Measurements from ENCODE around the gene CCDC152. TPM values are rescaled to one million over a fixed set of nuclear protein-coding genes. Genes with fewer than 3 reads are reported as not detected.

CCDC152 gene
- total and polyA plus RNA-seq, 2 donors (not counting 3 experiments of a cell fraction or from before 2014, with no cell fraction given), result 0.48 to 2.8 TPM

DNA sequence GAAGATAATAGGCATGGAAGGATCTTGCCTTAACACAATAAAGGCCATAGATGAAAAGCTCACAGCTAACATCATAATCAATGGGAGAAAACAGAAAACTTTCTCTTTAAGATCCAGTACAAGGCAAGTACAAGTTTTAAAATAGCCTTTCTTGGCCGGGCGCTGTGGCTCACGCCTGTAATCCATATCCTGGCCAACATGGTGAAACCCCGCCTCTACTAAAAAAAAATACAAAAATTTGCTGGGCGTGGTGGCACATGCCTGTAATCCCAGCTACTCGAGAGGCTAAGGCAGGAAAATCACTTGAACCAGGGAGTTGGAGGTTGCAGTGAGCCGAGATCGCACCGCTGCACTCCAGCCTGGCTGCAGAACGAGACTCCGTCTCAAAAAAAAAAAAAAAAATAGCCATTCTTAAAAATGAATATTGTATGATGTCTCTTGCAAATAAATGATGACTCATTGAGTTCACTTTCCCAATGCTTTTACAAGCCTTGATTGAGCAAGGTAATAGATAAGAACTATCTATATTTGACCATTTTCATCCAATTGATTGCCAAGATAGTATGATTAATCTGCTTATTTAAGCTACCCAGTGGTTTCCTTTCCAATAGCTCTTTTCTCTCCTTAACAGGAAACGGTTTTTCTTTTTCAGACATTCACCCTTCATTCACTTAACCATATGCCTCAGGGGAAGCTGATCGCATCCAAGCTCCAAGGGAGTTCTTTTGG lies 15.8 kb downstream of the CCDC152 start:
- DNase-seq (ENCODE audit: low read depth, low spot score) (no peak), FAIRE-seq (no peak)
- Histone ChIP-seq H3K9me3 (replicated peaks; ENCODE audit: control insufficient read depth, insufficient read depth, low read length) (no peaks in the 10 kb centered on the region), H4K20me1 (replicated peaks; ENCODE audit: control insufficient read depth, extremely low read depth, insufficient read depth, low read length) (no peaks in the 10 kb centered on the region), H3K9ac (replicated peaks; ENCODE audit: extremely low read depth, insufficient read depth, low read length) (no peak overlapping the region), H3K27me3 (ENCODE audit: control insufficient read depth in 2 of 2, insufficient read depth in 2 of 2, low read length in 2 of 2) (no peaks in the 10 kb centered on the region), H3K4me2 (ENCODE audit: insufficient read depth, low read length) (no peak overlapping the region), H3K36me3 (ENCODE audit: control insufficient read depth in 2 of 2, extremely low read depth in 1 of 2, insufficient read depth in 2 of 2, low read length in 2 of 2) (no peaks in the 10 kb centered on the region), H3K4me1 (ENCODE audit: control insufficient read depth, extremely low read depth, insufficient read depth, low read length) (no peaks in the 10 kb centered on the region), H3K4me3 (replicated peaks in 1 of 3; ENCODE audit: insufficient read depth in 1 of 3, low read depth in 1 of 3, low read length in 3 of 3) (no peak overlapping the region), H2AFZ (ENCODE audit: low read depth, low read length) (no peak overlapping the region), H3K79me2 (ENCODE audit: control insufficient read depth, insufficient read depth, low read length) (no peaks in the 10 kb centered on the region), H3K9me1 (replicated peaks; ENCODE audit: control insufficient read depth, extremely low read depth, insufficient read depth, low read length) (no peaks in the 10 kb centered on the region), H3K27ac (ENCODE audit: insufficient read depth, low read depth, low read length) (no peak overlapping the region)
- CTCF ChIA-PET, result interaction anchor here (1.0 to 2.0 kb wide), 2 partner anchors 189 to 916 kb away, joined by 3 to 5 read pairs; no protein-coding TSS in a partner anchor
- dilution Hi-C loops (cut with MboI; ENCODE audit: extremely low pct_ligation_motif_present, low sequenced_read_pairs) (no loop called here), intact Hi-C loops (cut with micrococcal nuclease) (no loop called here)
- no TSS peak for BruUV-seq (replicated peaks)
- POLR2A ChIA-PET, result no interaction called here
- TF ChIP-seq, protein P1, sequence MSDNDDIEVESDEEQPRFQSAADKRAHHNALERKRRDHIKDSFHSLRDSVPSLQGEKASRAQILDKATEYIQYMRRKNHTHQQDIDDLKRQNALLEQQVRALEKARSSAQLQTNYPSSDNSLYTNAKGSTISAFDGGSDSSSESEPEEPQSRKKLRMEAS (IDR thresholded peaks at IDR 0.05; ENCODE audit: insufficient read depth, insufficient read length), result no peak
- TF ChIP-seq POLR2A (IDR thresholded peaks at IDR 0.05; ENCODE audit: low read depth, low read length) (no peak), MYC (IDR thresholded peaks at IDR 0.05; ENCODE audit: low read depth, low read length) (no peak), FOS (IDR thresholded peaks at IDR 0.05; ENCODE audit: borderline replicate concordance, insufficient read depth, low read length) (no peak), EZH2 (IDR thresholded peaks at IDR 0.05; ENCODE audit: borderline replicate concordance, low read depth, low read length, severe bottlenecking) (no peak), GATA2 (IDR thresholded peaks at IDR 0.05; ENCODE audit: insufficient read depth, insufficient read length, low read depth, low read length) (no peak), JUN (IDR thresholded peaks at IDR 0.05; ENCODE audit: borderline replicate concordance, insufficient read depth, insufficient read length, low read depth) (no peak), CTCF (IDR thresholded peaks at IDR 0.05; ENCODE audit: extremely low read depth in 1 of 2, insufficient read depth in 1 of 2, low read depth in 1 of 2, low read length in 2 of 2) (no peak), POLR2AphosphoS5 (IDR thresholded peaks at IDR 0.05; ENCODE audit: insufficient read depth, low read depth, low read length) (no peak)
